ENCODE data around the gene PCDHA1. TPM values are rescaled to one million over a fixed set of nuclear protein-coding genes. Genes with fewer than 3 reads are reported as not detected.
"Not testable (repeated sequence)": the region's sequence is repeated elsewhere in the genome, so short reads cannot be mapped to it uniquely, and the experiment has no call there.

The PCDHA1 gene
- total RNA-seq, 1 donor from 2014 or later, result not detected

- Mint-ChIP-seq H3K36me3 (ENCODE audit: insufficient read depth) (peaks cover 59% of the 10 kb centered on the region), H3K27me3 (no peaks in the 10 kb centered on the region), H3K4me1 (ENCODE audit: low read depth) (no peaks in the 10 kb centered on the region), H3K9me3 (ENCODE audit: low read depth) (peaks cover 29% of the 10 kb centered on the region), H3K4me3 (ENCODE audit: low read depth) (peak within 1 kb of the TSS; percentile 65), H3K27ac (peak within 1 kb of the TSS; percentile 63)
- no peak for TF ChIP-seq CTCF (IDR thresholded peaks at IDR 0.05; ENCODE audit: unreplicated experiment)
- DNase-seq (ENCODE audit: low spot score, unreplicated experiment), result no peak
Measured at GRCh38 chr5:140833993-140834392, 48.1 kb downstream of the PCDHA1 start, which contains the start of gene PCDHA7. Gene PCDHA7 (plus strand): TSS chr5:140834269. CDS start chr5:140834384, 115 bp downstream.

- Mint-ChIP-seq H3K27ac (peak overlapping the region; percentile 63), H3K4me3 (ENCODE audit: low read depth) (peak overlapping the region; percentile 65), H3K36me3 (ENCODE audit: insufficient read depth) (peaks cover 57% of the 10 kb centered on the region), H3K9me3 (ENCODE audit: low read depth) (peaks cover 29% of the 10 kb centered on the region)
- H3K4me1 Mint-ChIP-seq (ENCODE audit: low read depth); DNase-seq (ENCODE audit: low spot score, unreplicated experiment); H3K27me3 Mint-ChIP-seq: not testable (repeated sequence)
Measured at GRCh38 chr5:140834439-140835008, 48.6 kb downstream of the PCDHA1 start.

- no peak for DNase-seq (ENCODE audit: low spot score, unreplicated experiment)
- H3K27me3 Mint-ChIP-seq, result no peaks in the 10 kb centered on the region
- H3K36me3 Mint-ChIP-seq (ENCODE audit: insufficient read depth), result peaks cover 66% of the 10 kb centered on the region
- H3K4me1 Mint-ChIP-seq (ENCODE audit: low read depth), result no peaks in the 10 kb centered on the region
- no peak for TF ChIP-seq CTCF (IDR thresholded peaks at IDR 0.05; ENCODE audit: unreplicated experiment)
- H3K27ac Mint-ChIP-seq, result no peak overlapping the region
- H3K4me3 Mint-ChIP-seq (ENCODE audit: low read depth), result no peak overlapping the region
- H3K9me3 Mint-ChIP-seq (ENCODE audit: low read depth), result peaks cover 35% of the 10 kb centered on the region
Measured at GRCh38 chr5:140835622-140836510, 49.9 kb downstream of the PCDHA1 start.

GRCh38 chr5:140840978-140841962 lies 55.3 kb downstream of the PCDHA1 start, which contains the start of gene PCDHA8:
Gene PCDHA8 (plus strand): TSS chr5:140841187. CDS start chr5:140841322, 135 bp downstream.
- no peak for TF ChIP-seq CTCF (IDR thresholded peaks at IDR 0.05; ENCODE audit: unreplicated experiment)
- Mint-ChIP-seq H3K9me3 (ENCODE audit: low read depth) (peaks cover 27% of the 10 kb centered on the region), H3K4me3 (ENCODE audit: low read depth) (peak within 1 kb of the TSS; percentile 38), H3K27ac (no peak within 1 kb of the TSS), H3K27me3 (no peaks in the 10 kb centered on the region), H3K36me3 (ENCODE audit: insufficient read depth) (peaks cover 51% of the 10 kb centered on the region), H3K4me1 (ENCODE audit: low read depth) (no peaks in the 10 kb centered on the region)
- no peak for DNase-seq (ENCODE audit: low spot score, unreplicated experiment)

GRCh38 chr5:140842798-140843733 lies 57.1 kb downstream of the PCDHA1 start:
- peaks cover 36% of the 10 kb centered on the region for H3K9me3 Mint-ChIP-seq (ENCODE audit: low read depth)
- no peak overlapping the region for H3K4me3 Mint-ChIP-seq (ENCODE audit: low read depth)
- TF ChIP-seq CTCF (IDR thresholded peaks at IDR 0.05; ENCODE audit: unreplicated experiment), result no peak
- peaks cover 58% of the 10 kb centered on the region for H3K36me3 Mint-ChIP-seq (ENCODE audit: insufficient read depth)
- no peak for DNase-seq (ENCODE audit: low spot score, unreplicated experiment)
- H3K4me1 Mint-ChIP-seq (ENCODE audit: low read depth), result no peaks in the 10 kb centered on the region
- H3K27me3 Mint-ChIP-seq, result no peaks in the 10 kb centered on the region
- no peak overlapping the region for H3K27ac Mint-ChIP-seq

- peaks cover 21% of the 10 kb centered on the region for H3K9me3 Mint-ChIP-seq (ENCODE audit: low read depth)
- peak within 1 kb of the TSS; percentile 37 for H3K27ac Mint-ChIP-seq
- DNase-seq (ENCODE audit: low spot score, unreplicated experiment); H3K4me1 Mint-ChIP-seq (ENCODE audit: low read depth); H3K27me3 Mint-ChIP-seq: not testable (repeated sequence)
- H3K36me3 Mint-ChIP-seq (ENCODE audit: insufficient read depth), result peaks cover 53% of the 10 kb centered on the region
- peak within 1 kb of the TSS; percentile 48 for H3K4me3 Mint-ChIP-seq (ENCODE audit: low read depth)
Measured at GRCh38 chr5:140848139-140849102, 62.5 kb downstream of the PCDHA1 start, which contains the start of gene PCDHA9. Gene PCDHA9 (plus strand): TSS chr5:140848382. CDS start chr5:140848496, 114 bp downstream.
